Panc1 (cell line): ENCODE results near the gene SFMBT1.

Source experiments
- CTCF ChIP-seq: fragments of 450-650 bp; IDR thresholded peaks from 2 replicates; pipeline ENCODE4 v1.5.1; 2017; ENCODE audit warnings: mild to moderate bottlenecking
- POLR2AphosphoS5 ChIP-seq: IDR thresholded peaks from 2 replicates; pipeline ENCODE4 v1.6.1; 2012; ENCODE audit warnings: mild to moderate bottlenecking, low read depth, low read length, moderate library complexity
- TF ChIP-seq, protein P1 (sequence below), 2 experiments: IDR thresholded peaks; 2 replicates each; pipeline ENCODE4 v1.6.1; 2011 to 2012; ENCODE audit warnings: low read depth in 2 of 2, control low read depth in 1 of 2, low read length in 1 of 2, mild to moderate bottlenecking in 1 of 2, moderate library complexity in 1 of 2; ENCODE audit not compliant: insufficient read depth in 1 of 2

GRCh38 chr3:52978109-52978754, 67.6 kb downstream of the SFMBT1 start:
- TF ChIP-seq CTCF (no peak), POLR2AphosphoS5 (no peak)
- TF ChIP-seq, protein P1, sequence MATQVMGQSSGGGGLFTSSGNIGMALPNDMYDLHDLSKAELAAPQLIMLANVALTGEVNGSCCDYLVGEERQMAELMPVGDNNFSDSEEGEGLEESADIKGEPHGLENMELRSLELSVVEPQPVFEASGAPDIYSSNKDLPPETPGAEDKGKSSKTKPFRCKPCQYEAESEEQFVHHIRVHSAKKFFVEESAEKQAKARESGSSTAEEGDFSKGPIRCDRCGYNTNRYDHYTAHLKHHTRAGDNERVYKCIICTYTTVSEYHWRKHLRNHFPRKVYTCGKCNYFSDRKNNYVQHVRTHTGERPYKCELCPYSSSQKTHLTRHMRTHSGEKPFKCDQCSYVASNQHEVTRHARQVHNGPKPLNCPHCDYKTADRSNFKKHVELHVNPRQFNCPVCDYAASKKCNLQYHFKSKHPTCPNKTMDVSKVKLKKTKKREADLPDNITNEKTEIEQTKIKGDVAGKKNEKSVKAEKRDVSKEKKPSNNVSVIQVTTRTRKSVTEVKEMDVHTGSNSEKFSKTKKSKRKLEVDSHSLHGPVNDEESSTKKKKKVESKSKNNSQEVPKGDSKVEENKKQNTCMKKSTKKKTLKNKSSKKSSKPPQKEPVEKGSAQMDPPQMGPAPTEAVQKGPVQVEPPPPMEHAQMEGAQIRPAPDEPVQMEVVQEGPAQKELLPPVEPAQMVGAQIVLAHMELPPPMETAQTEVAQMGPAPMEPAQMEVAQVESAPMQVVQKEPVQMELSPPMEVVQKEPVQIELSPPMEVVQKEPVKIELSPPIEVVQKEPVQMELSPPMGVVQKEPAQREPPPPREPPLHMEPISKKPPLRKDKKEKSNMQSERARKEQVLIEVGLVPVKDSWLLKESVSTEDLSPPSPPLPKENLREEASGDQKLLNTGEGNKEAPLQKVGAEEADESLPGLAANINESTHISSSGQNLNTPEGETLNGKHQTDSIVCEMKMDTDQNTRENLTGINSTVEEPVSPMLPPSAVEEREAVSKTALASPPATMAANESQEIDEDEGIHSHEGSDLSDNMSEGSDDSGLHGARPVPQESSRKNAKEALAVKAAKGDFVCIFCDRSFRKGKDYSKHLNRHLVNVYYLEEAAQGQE (IDR thresholded peaks at IDR 0.05; ENCODE audit: insufficient read depth in 1 of 2, low read depth in 2 of 2, low read length in 1 of 2) = no peak
